B cell (primary cell): Measurements from ENCODE around the gene AP2B1.

ENCODE experiments used
- EZH2 ChIP-seq: IDR thresholded peaks from 2 replicates; pipeline ENCODE4 v1.6.1; 2012; ENCODE audit warnings: borderline replicate concordance, low read depth, mild to moderate bottlenecking, moderate library complexity, low read length; ENCODE audit not compliant: insufficient read depth, poor library complexity, severe bottlenecking
- TF ChIP-seq, protein P1 (sequence below): fragments of 200-600 bp; IDR thresholded peaks from one replicate; pipeline ENCODE4 v1.8.0; 2022; ENCODE audit warnings: antibody characterized with exemption, mild to moderate bottlenecking

- TF ChIP-seq, protein P1, sequence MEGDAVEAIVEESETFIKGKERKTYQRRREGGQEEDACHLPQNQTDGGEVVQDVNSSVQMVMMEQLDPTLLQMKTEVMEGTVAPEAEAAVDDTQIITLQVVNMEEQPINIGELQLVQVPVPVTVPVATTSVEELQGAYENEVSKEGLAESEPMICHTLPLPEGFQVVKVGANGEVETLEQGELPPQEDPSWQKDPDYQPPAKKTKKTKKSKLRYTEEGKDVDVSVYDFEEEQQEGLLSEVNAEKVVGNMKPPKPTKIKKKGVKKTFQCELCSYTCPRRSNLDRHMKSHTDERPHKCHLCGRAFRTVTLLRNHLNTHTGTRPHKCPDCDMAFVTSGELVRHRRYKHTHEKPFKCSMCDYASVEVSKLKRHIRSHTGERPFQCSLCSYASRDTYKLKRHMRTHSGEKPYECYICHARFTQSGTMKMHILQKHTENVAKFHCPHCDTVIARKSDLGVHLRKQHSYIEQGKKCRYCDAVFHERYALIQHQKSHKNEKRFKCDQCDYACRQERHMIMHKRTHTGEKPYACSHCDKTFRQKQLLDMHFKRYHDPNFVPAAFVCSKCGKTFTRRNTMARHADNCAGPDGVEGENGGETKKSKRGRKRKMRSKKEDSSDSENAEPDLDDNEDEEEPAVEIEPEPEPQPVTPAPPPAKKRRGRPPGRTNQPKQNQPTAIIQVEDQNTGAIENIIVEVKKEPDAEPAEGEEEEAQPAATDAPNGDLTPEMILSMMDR, result no peak
- no peak for TF ChIP-seq EZH2
These were observed 97.1 kb downstream of the AP2B1 start for GRCh38 chr17:35684055-35684802.
